Smooth muscle cell (in vitro differentiated cells): ENCODE measurements around the gene CTAG1A. TPM values are rescaled to one million over a fixed set of nuclear protein-coding genes. Genes with fewer than 3 reads are reported as not detected.
"Not testable (repeated sequence)": the region's sequence is repeated elsewhere in the genome, so short reads cannot be mapped to it uniquely, and the experiment has no call there.

Experiments used
- DNase-seq: peaks from one replicate; lab custom pipeline; 2025; ENCODE audit not compliant: unreplicated experiment; lab: John Stamatoyannopoulos, UW
- H2AFZ ChIP-seq: fragments of 200-600 bp; sonication (generic); 2 replicates; pipeline ENCODE4 v1.6.0; 2016; ENCODE audit warnings: antibody characterized with exemption, low read depth, mild to moderate bottlenecking
- H3F3A ChIP-seq: fragments of 200-600 bp; sonication (generic); 2 replicates; pipeline ENCODE4 v1.6.0; 2017; ENCODE audit warnings: antibody characterized with exemption, low read depth
- H3K27ac ChIP-seq: fragments of 200-600 bp; sonication (generic); 2 replicates; pipeline ENCODE4 v1.5.1; 2016; ENCODE audit warnings: low read depth, mild to moderate bottlenecking
- H3K27me3 ChIP-seq: fragments of 200-600 bp; sonication (generic); 2 replicates; pipeline ENCODE4 v1.6.1; 2016; ENCODE audit warnings: low read depth, mild to moderate bottlenecking
- H3K36me3 ChIP-seq: fragments of 200-600 bp; sonication (generic); 2 replicates; pipeline ENCODE4 v1.5.1; 2016; ENCODE audit warnings: low read depth
- H3K4me1 ChIP-seq: fragments of 200-600 bp; sonication (generic); 2 replicates; pipeline ENCODE4 v1.5.1; 2016; ENCODE audit warnings: low read depth
- H3K4me2 ChIP-seq: fragments of 200-600 bp; sonication (generic); 2 replicates; pipeline ENCODE4 v1.6.0; 2016; ENCODE audit warnings: mild to moderate bottlenecking
- H3K4me3 ChIP-seq: fragments of 200-600 bp; sonication (generic); 2 replicates; pipeline ENCODE4 v1.5.1; 2016; ENCODE audit warnings: mild to moderate bottlenecking
- H3K79me2 ChIP-seq: fragments of 200-600 bp; sonication (generic); 2 replicates; pipeline ENCODE4 v1.6.0; 2016; ENCODE audit warnings: low read depth, mild to moderate bottlenecking
- H3K9ac ChIP-seq: fragments of 200-600 bp; sonication (generic); 2 replicates; pipeline ENCODE4 v1.6.0; 2016; ENCODE audit warnings: low read depth
- H3K9me3 ChIP-seq: fragments of 200-600 bp; sonication (generic); replicated peaks from 2 replicates; pipeline ENCODE4 v1.5.1; 2016; ENCODE audit warnings: low read depth
- H4K20me1 ChIP-seq: fragments of 200-600 bp; sonication (generic); 2 replicates; pipeline ENCODE4 v1.6.0; 2016; ENCODE audit warnings: low read depth
- CTCF ChIP-seq: fragments of 200-600 bp; sonication (generic); IDR thresholded peaks from 2 replicates; pipeline ENCODE4 v1.5.1; 2017; ENCODE audit warnings: borderline replicate concordance, mild to moderate bottlenecking, antibody characterized with exemption; ENCODE audit not compliant: insufficient read depth, poor library complexity, severe bottlenecking
- WGBS: methylation state at CpG from one replicate; pipeline ENCODE4 v1.1.7; 2016; ENCODE audit warnings: low lambda C conversion rate; 5-methylcytosine and 5-hydroxymethylcytosine counted together
- polyA plus RNA-seq: library from polyadenylated mRNA; unstranded; fragments of >200 nt; fragmentation: Nextera tagmentation; extraction: Ambion mirVana; gene quantifications from 2 replicates; pipeline ENCODE4 v1.2.1, GENCODE V29; 2016
- total RNA-seq: library from RNA; depleted of rRNA; stranded (reverse); fragments of >200 nt; gene quantifications from 2 replicates; pipeline ENCODE4 v1.2.3, GENCODE V29; 2014

Gene CTAG1A
- total and polyA plus RNA-seq, 2 experiments from 2014 or later = not detected

DNA sequence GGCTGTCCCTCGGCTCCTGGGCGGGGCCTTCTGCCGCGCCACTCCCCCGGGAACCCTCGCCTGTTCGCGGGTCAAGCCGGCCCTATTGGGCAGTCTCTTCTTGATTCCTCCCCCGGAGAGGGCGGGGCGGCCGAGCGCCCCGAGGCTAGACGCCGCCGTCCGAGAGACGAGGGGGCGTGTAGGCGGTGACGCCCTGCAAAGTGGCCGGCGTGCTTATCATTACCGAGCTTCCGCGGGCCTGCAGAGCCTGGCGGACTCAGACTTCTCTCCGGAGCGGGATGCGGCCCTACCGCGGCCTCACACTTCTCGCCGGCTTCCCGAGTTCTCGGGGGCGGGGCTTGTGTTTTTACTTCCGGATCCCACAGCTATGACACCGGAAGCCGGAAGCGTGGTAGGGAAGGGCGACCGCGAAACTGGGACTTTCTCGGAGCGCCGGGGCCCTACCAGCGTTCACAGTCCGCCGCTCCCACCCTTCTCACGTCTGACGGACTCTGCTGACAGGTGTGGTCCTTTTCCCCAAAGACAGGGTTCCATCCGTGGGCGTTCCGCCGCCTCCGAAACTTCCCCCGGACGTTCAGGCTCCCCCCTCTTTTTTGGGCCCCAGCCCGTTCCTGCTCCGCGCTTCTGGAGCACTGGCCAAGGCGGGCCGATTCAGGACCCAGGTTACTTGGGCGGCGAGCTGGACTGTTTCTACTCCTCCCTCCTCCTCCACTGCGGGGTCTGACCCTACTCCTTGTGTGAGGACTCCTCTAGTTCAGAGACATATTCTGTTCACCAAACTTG is 37.5 kb upstream of the CTAG1A start, which contains the start of gene IKBKG:
Gene IKBKG (plus strand): TSS at position 376 of the 783 bp plus-strand sequence. CDS start 4,383 bp downstream, outside the sequence.
- WGBS = 35% methylated on average over 63 of the region's 69 CpGs
- no peak for TF ChIP-seq CTCF
- H3K36me3 ChIP-seq = no peaks in the 10 kb centered on the region
- H3F3A ChIP-seq = no peaks in the 10 kb centered on the region
- no peaks in the 10 kb centered on the region for H3K27me3 ChIP-seq
- peak within 1 kb of the TSS; percentile 80 for H3K4me2 ChIP-seq
- H3K9ac ChIP-seq = peak within 1 kb of the TSS; percentile 93
- no peaks in the 10 kb centered on the region for H4K20me1 ChIP-seq
- H2AFZ ChIP-seq = peak within 1 kb of the TSS; percentile 74
- peak; percentile 80 for DNase-seq
- H3K4me1 ChIP-seq = no peaks in the 10 kb centered on the region
- H3K4me3 ChIP-seq = peak within 1 kb of the TSS; percentile 71
- no peaks in the 10 kb centered on the region for H3K9me3 ChIP-seq
- H3K27ac ChIP-seq = peak within 1 kb of the TSS; percentile 91
- peaks cover 33% of the 10 kb centered on the region for H3K79me2 ChIP-seq

- H2AFZ ChIP-seq = no peak overlapping the region
Observed at GRCh38 chrX:154548028-154548316, 37.0 kb upstream of the CTAG1A start.

DNA sequence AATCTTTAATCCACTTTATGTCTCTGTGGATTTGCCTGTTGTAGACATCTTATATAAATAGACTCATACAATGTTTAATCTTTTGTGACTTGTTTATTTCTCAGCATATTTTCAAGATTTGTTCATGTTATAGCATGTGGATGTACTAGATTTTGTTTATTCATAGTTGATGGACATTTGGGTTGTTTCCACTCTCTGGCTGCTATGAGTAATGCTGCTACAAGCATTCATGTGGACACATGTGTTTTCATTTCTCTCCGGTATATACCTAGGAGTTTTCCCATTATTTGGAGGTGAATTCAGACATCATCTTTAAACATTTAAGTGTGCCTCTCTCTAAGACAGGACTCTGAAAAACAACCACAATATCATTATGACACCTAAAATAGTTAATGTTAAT is 35.2 kb upstream of the CTAG1A start:
- H3F3A ChIP-seq = no peaks in the 10 kb centered on the region
- no peak overlapping the region for H3K27ac ChIP-seq
- H4K20me1 ChIP-seq = no peaks in the 10 kb centered on the region
- H3K27me3 ChIP-seq = no peaks in the 10 kb centered on the region
- 89% methylated on average over 1 of the region's 1 CpG for WGBS
- no peaks in the 10 kb centered on the region for H3K9me3 ChIP-seq
- no peak overlapping the region for H2AFZ ChIP-seq
- no peak overlapping the region for H3K4me2 ChIP-seq
- H3K9ac ChIP-seq = no peak overlapping the region
- no peak for TF ChIP-seq CTCF
- H3K4me1 ChIP-seq = no peaks in the 10 kb centered on the region
- peaks cover 35% of the 10 kb centered on the region for H3K79me2 ChIP-seq
- no peak for DNase-seq
- no peaks in the 10 kb centered on the region for H3K36me3 ChIP-seq
- no peak overlapping the region for H3K4me3 ChIP-seq

More at GRCh38 chrX:154548028-154548316, 37.0 kb upstream of the CTAG1A start:
- H3K36me3 ChIP-seq = no peaks in the 10 kb centered on the region
- peak overlapping the region; percentile 80 for H3K4me2 ChIP-seq
- no peaks in the 10 kb centered on the region for H3K9me3 ChIP-seq
- no peaks in the 10 kb centered on the region for H3K4me1 ChIP-seq
- H3K27me3 ChIP-seq = no peaks in the 10 kb centered on the region
- WGBS = 40% methylated on average over 9 of the region's 9 CpGs
- peak overlapping the region; percentile 91 for H3K27ac ChIP-seq
- H3K9ac ChIP-seq = peak overlapping the region; percentile 93
- DNase-seq = no peak
- H3F3A ChIP-seq = no peaks in the 10 kb centered on the region
- TF ChIP-seq CTCF = no peak
- peaks cover 33% of the 10 kb centered on the region for H3K79me2 ChIP-seq
- H3K4me3 ChIP-seq = peak overlapping the region; percentile 71
- H4K20me1 ChIP-seq = no peaks in the 10 kb centered on the region

DNA sequence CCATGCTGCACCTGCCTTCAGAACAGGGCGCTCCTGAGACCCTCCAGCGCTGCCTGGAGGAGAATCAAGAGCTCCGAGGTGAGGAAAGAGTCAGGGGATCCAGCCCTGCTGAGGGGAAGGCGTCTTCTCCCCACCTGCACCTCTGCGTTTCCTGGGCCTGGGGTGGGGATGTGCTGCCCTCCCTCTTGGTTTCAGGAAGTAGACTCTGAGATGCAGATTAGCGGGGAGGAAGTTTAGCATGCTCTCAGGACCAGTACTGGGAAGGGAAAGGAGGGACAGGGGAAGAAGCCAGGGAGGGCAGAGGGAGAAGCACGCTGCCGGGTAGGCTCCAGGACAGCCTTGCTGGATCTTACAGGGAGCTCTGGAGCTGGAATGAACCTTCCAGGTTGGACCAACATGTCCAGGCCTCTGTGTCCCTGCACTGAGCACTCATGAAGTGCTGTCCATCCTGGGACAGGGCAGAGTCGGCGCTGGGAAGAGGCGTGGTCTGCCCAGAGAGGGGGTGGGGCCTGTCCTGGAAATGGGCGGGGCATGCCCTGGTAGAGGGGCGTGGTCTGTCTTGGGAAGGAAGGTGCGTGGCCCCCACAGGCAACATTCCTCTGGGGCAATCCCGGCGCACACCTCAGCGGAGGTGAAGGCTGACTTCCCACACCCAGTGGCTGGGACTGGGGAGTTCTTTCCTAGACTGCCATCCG is 32.7 kb upstream of the CTAG1A start:
- not testable (repeated sequence) for DNase-seq, H3K4me2 ChIP-seq, H3K36me3 ChIP-seq, H4K20me1 ChIP-seq, H3K9ac ChIP-seq, H2AFZ ChIP-seq, H3K27me3 ChIP-seq, H3K9me3 ChIP-seq, H3K4me1 ChIP-seq, H3K4me3 ChIP-seq, H3F3A ChIP-seq, H3K27ac ChIP-seq
- 83% methylated on average over 9 of the region's 18 CpGs for WGBS
- peaks cover 26% of the 10 kb centered on the region for H3K79me2 ChIP-seq

DNA sequence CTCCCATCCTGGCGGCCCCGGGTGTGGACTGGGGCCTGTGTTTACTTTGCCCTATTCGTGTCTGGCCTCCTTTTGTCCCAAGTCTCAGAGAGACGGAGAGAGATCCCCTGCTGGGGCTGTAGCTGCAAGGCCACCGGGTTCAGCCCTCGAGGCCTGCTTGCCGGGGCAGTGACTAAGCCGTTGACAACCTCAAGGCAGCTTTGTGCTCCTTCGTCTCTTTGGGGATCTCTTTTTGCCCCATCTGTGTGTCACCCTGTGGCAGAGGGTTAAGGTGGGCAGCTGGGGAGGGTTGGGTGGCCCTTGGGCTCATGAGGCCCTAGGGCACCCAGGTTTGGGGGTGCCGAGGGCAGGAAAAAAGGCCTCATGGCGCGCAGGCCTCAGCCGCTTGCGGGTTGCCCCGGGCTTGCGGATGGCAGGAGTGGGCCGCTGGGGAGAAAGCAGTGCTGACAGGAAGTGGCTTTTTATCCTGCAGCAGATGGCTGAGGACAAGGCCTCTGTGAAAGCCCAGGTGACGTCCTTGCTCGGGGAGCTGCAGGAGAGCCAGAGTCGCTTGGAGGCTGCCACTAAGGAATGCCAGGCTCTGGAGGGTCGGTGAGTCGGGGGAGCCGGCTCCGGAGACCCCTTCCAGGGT is 26.8 kb upstream of the CTAG1A start:
- H4K20me1 ChIP-seq, H3F3A ChIP-seq, H3K4me1 ChIP-seq, H3K9me3 ChIP-seq, H3K9ac ChIP-seq, H3K27me3 ChIP-seq, H3K4me3 ChIP-seq, DNase-seq, H3K4me2 ChIP-seq, H3K36me3 ChIP-seq, H3K27ac ChIP-seq, H2AFZ ChIP-seq, H3K79me2 ChIP-seq: not testable (repeated sequence)
- WGBS = 85% methylated on average over 5 of the region's 24 CpGs

DNA sequence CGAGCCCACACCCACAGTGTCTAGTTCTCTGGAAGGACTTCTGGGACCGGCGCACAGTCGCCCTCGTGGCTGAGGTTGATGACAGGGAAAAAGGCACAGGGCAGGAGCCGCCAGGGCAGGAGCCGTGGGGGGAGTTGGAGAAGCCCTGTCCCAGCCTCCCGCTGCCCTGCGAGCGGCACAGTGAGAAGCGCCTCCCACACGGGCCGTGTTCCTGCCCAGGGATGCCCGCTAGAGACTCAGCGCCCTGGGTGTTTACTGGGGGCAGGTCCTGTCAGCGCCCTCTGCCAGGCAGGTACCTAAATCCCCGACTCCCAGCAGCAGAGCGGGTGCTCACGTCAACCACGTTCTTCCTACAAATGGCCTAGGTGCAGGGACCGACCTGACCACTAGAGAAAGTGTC is 26.0 kb upstream of the CTAG1A start:
- 88% methylated on average over 11 of the region's 21 CpGs for WGBS
- not testable (repeated sequence) for H3F3A ChIP-seq, H3K36me3 ChIP-seq

More for the DNA sequence above, 26.0 kb upstream of the CTAG1A start:
- H3K4me2 ChIP-seq, H3K9ac ChIP-seq, H3K27ac ChIP-seq, H3K79me2 ChIP-seq, H3K4me1 ChIP-seq, H3K9me3 ChIP-seq, H3K4me3 ChIP-seq, H2AFZ ChIP-seq, H3K27me3 ChIP-seq, H4K20me1 ChIP-seq, DNase-seq: not testable (repeated sequence)
